22Rv1 (cell line): ENCODE data around the gene OR52N5.

ENCODE experiments used
- H3K27ac ChIP-seq: fragments of 450-650 bp; 2 replicates; pipeline ENCODE4 v1.5.1; 2017
- CTCF ChIP-seq: fragments of 450-650 bp; IDR thresholded peaks from 2 replicates; pipeline ENCODE4 v1.5.1; 2017; ENCODE audit warnings: mild to moderate bottlenecking
- ZFX ChIP-seq: fragments of 450-650 bp; IDR thresholded peaks from 2 replicates; pipeline ENCODE4 v1.6.1; 2017; ENCODE audit warnings: antibody characterized with exemption, borderline replicate concordance

The OR52N5 gene

GRCh38 chr11:5726351-5726750 is 56.8 kb downstream of the OR52N5 start:
- H3K27ac ChIP-seq = no peak overlapping the region
- no peak for TF ChIP-seq ZFX
- no peak for TF ChIP-seq CTCF
